HEK293T (cell line): ENCODE results near the gene SSNA1.

Experiments
- CTCF ChIA-PET: fragments of 350-600 bp; formaldehyde crosslinking; extraction: SDS; loops from one replicate; lab custom pipeline; 2021; ENCODE audit warnings: antibody characterized with exemption, inconsistent platforms; lab: Yijun Ruan, JAX
- POLR2A ChIA-PET: fragments of 350-600 bp; formaldehyde crosslinking; extraction: SDS; loops from one replicate; lab custom pipeline; 2020; ENCODE audit warnings: antibody characterized with exemption, inconsistent platforms; lab: Yijun Ruan, JAX
- DNase-seq: peaks from one replicate; pipeline ENCODE4 v3.0.0; 2012; ENCODE audit warnings: mixed read lengths; ENCODE audit errors: extremely low spot score
- ARNT ChIP-seq: fragments of 450-650 bp; IDR thresholded peaks from 2 replicates; pipeline ENCODE4 v1.6.1; 2017; ENCODE audit warnings: mild to moderate bottlenecking
- BHLHE40 ChIP-seq: fragments of 450-650 bp; IDR thresholded peaks from 2 replicates; pipeline ENCODE4 v1.6.1; 2016; ENCODE audit warnings: mild to moderate bottlenecking, moderate library complexity, borderline replicate concordance
- CTBP1 ChIP-seq: fragments of 450-650 bp; IDR thresholded peaks from 2 replicates; pipeline ENCODE4 v1.6.1; 2016; ENCODE audit warnings: borderline replicate concordance
- ELF4 ChIP-seq: fragments of 450-650 bp; IDR thresholded peaks from 2 replicates; pipeline ENCODE4 v1.6.1; 2017; ENCODE audit warnings: antibody characterized with exemption
- FOXA1 ChIP-seq: fragments of 450-650 bp; IDR thresholded peaks from 2 replicates; pipeline ENCODE4 v1.6.1; 2016; ENCODE audit warnings: mild to moderate bottlenecking
- FOXK2 ChIP-seq: fragments of 450-650 bp; IDR thresholded peaks from 2 replicates; pipeline ENCODE4 v1.6.1; 2016; ENCODE audit warnings: mild to moderate bottlenecking
- FOXM1 ChIP-seq: fragments of 450-650 bp; IDR thresholded peaks from 2 replicates; pipeline ENCODE4 v1.6.1; 2017; ENCODE audit warnings: mild to moderate bottlenecking, borderline replicate concordance
- HDGF ChIP-seq: fragments of 450-650 bp; IDR thresholded peaks from 2 replicates; pipeline ENCODE4 v1.6.1; 2017; ENCODE audit warnings: antibody characterized with exemption, borderline replicate concordance
- L3MBTL2 ChIP-seq: fragments of 450-650 bp; conservative IDR thresholded peaks from 2 replicates; pipeline ENCODE4 v1.6.1; 2016; ENCODE audit warnings: mild to moderate bottlenecking
- LEF1 ChIP-seq: fragments of 450-650 bp; IDR thresholded peaks from 2 replicates; pipeline ENCODE4 v1.6.1; 2017; ENCODE audit warnings: mild to moderate bottlenecking, borderline replicate concordance
- NFRKB ChIP-seq: fragments of 450-650 bp; IDR thresholded peaks from 2 replicates; pipeline ENCODE4 v1.6.1; 2016; ENCODE audit warnings: mild to moderate bottlenecking, moderate library complexity
- SP1 ChIP-seq: fragments of 450-650 bp; IDR thresholded peaks from 2 replicates; pipeline ENCODE4 v1.6.1; 2017
- SUZ12 ChIP-seq: fragments of 450-650 bp; IDR thresholded peaks from 2 replicates; pipeline ENCODE4 v1.6.1; 2016; ENCODE audit warnings: mild to moderate bottlenecking
- TARDBP ChIP-seq: fragments of 450-650 bp; IDR thresholded peaks from 2 replicates; pipeline ENCODE4 v1.6.1; 2016
- ZNF384 ChIP-seq: fragments of 450-650 bp; IDR thresholded peaks from 2 replicates; pipeline ENCODE4 v1.6.1; 2016
- TF ChIP-seq, protein P1 (sequence below): fragments of 450-650 bp; IDR thresholded peaks from 2 replicates; pipeline ENCODE4 v1.6.1; 2016

Gene SSNA1

DNA sequence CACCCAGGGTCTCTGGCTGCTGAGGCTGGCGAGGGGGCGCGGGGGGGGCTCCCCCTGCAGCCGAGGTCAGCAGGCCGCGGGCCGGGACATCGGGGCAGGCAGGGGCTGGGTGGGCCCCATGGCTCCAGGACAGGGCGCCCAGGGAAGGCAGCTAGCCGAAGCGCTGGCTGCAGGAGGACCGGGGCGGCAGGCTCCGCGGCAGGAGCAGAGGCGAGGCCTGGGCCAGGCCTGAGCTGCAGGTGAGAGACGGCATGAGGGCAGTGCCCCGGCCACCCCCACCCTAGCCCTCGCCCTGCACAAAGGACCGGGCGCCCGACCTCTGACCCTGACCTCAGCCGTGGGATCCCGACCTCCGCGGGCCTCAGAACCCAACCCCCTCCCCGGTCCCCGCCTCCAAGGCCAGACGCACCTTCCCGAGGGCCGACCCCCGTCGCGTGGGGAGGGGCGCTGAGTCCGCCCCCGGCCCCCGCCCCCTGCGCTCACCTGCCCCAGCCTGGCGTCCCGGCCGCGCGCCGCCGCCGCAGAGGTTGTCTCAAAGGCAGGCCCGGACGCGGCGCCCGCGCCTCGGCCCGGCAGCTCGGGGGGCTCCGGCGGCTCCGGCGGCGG is 33.1 kb downstream of the SSNA1 start:
- TF ChIP-seq TARDBP (no peak), SP1 (no peak)
- TF ChIP-seq, protein P1, sequence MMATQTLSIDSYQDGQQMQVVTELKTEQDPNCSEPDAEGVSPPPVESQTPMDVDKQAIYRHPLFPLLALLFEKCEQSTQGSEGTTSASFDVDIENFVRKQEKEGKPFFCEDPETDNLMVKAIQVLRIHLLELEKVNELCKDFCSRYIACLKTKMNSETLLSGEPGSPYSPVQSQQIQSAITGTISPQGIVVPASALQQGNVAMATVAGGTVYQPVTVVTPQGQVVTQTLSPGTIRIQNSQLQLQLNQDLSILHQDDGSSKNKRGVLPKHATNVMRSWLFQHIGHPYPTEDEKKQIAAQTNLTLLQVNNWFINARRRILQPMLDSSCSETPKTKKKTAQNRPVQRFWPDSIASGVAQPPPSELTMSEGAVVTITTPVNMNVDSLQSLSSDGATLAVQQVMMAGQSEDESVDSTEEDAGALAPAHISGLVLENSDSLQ = no peak
- CTCF ChIA-PET = no interaction called here
- POLR2A ChIA-PET = interaction anchor here (1.0 to 4.4 kb wide), 3 partner anchors 11 to 42 kb away, joined by 3 to 20 read pairs (median 6); partner anchors contain the start of gene TUBB4B
- no peak for DNase-seq

DNA sequence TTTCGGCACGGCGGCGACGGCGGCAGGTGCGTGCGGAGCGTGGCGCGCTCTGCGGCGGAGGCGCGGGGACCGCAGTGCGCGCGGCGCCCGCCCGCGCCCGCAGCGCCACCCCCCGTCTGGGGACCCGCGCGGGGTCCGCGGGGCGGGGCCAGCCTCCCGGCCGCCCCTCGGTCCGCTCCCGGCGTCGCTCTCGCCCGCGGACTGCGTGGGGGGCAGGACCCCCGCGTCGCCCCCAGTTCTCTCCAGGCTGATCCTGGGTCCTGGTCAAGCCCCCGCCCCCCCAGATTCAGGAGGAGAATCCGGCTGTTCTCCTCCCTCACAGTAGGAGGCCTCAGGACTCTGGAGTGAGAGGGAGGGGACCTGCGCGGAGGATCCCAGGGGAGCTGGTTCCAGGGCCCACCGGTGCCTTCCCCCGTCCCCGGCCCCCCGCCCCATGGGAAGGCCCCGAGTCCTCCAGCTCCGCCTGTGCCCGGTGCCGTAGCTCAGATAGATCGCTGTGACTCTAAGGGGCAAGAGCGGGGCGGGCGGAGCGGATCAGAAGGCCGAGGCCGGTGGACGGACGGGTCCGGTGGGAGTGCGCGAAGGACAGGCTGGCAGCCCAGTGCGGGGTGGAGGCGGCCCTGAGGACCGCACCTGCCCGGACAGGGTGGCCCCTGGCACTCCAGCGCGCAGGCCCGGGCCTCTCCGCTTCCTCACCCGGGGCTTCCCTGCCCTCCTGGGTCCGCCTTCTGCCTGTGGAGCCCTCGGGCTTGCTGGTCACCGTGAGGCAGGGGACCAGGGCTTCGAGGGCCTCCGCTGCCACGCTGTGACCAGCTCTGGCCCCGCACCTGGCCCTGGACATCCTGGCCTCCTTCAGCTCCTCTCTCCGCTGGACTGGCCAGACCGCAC is 34.0 kb downstream of the SSNA1 start, which contains the start of gene RNF208:
Gene RNF208 (minus strand): TSS at position 51 of the 888 bp plus-strand sequence. CDS start 1,028 bp downstream, outside the sequence.
- ChIA-PET POLR2A (interaction anchor here (1.0 to 4.4 kb wide), 18 partner anchors 10 to 442 kb away, joined by 3 to 20 read pairs (median 6); partner anchors contain the start of genes ANAPC2, MAN1B1, NDOR1 and SSNA1), CTCF (interaction anchor here (0.7 to 1.2 kb wide), 4 partner anchors 8 to 159 kb away, joined by 3 to 8 read pairs (median 6); no protein-coding TSS in a partner anchor)
- DNase-seq = no peak
- TF ChIP-seq HDGF (0 out of 2 replicates have a peak, but pooled peaks have one; percentile 63), FOXK2 (no peak), SUZ12 (no peak), ZNF384 (no peak), ELF4 (no peak)

DNA sequence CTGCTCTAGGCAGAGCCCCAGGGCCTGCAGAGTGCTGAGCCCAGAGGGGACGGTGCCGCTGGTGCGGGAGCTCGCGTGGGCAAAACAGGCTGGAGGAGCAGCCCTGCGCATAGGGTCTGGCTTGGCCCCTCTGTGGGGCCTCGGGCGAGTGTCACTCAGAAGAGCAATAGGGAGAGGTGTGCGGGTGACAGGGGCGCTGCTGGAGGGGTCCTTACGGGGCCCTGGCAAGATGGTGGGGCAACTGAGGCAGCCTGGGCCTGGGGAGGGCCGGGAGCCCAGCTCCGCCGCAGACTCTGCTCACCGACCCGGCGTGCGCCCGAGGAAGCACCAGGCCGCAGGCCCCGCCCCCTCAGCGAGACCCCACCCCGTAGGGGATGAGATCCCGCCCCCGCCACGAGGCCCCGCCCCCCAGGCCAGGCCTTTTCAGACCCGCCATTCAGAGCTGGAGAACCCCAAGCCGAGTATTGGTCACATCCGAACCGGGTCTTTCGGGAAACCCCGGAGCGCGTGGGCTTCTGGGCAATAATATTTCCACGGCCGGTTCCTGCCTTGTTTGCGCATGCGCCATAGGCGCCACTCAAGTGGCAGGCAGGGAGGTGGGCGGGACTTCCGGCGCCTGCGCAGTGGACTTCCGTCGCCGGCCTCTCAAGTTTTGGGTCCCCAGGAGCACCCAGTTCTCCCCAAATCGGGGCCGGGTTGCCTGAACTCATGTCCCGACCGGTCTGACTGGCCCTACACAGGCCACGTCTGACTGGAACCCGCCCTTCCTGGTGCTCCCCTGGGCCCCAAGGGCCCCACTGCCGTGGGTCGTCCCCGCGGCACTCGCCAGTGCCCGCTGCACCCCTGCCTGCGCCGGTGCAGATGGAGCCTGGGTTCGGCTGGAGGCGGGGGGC is 34.8 kb downstream of the SSNA1 start:
- DNase-seq = peak; percentile 95
- TF ChIP-seq FOXK2 = no peak
- TF ChIP-seq, protein P1 = peak; percentile 89
- ChIA-PET POLR2A (interaction anchor here (0.8 to 4.4 kb wide), 20 partner anchors 10 to 443 kb away, joined by 3 to 20 read pairs (median 6); partner anchors contain the start of genes ANAPC2, MAN1B1, NDOR1 and NELFB), CTCF (interaction anchor here (0.7 to 1.2 kb wide), 5 partner anchors 9 to 295 kb away, joined by 3 to 8 read pairs (median 6); no protein-coding TSS in a partner anchor)

DNA sequence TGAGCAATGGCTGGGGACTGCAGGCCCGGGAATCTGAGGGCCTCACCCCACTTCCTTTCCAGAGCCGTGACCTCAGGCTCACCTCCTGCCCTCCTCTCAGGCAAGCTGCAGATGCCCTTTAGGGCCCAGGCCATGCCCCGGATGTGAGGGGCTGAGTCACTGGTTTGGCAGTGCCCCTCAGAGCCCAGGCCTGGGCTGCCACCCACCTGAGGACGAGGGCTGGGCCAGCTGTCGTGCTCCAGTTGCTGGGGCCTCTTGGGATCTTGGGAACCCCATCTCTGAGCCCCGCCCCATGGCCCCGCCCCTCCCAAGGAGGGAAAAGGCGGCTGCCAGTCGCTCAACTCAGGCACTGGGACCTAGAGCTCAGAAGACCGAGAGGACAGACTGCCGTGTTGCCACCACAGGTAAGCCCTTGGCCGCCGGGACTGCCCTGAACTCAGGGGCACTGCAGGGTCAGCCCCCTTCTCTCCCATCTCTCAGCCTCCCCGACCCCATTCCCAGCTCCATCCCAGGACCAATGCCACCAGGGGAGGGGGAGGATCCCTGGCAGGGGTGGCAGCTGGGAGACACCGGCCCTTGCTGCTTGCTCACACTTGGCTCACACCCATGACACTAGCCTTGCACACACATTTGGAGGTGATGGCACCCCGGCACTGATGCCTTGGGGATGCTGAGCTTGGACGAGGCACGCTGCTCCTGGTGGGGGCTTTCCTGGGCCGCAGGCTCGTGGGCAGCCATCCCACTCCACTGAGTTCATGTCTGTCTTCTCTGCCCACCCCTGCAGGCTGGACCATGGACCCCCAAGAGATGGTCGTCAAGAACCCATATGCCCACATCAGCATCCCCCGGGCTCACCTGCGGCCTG is 36.6 kb downstream of the SSNA1 start, which contains the start of gene CYSRT1:
Gene CYSRT1 (plus strand): TSS at position 345 of the 865 bp plus-strand sequence. CDS start 448 bp downstream, at position 793.
- POLR2A ChIA-PET = interaction anchor here (0.7 to 1.5 kb wide), 8 partner anchors 11 to 138 kb away, joined by 3 to 6 read pairs (median 3); partner anchors contain the start of genes MAN1B1, NELFB, SSNA1 and TPRN

GRCh38 chr9:137225699-137226331 is 37.3 kb downstream of the SSNA1 start:
- POLR2A ChIA-PET = interaction anchor here (0.7 to 1.8 kb wide), 10 partner anchors 11 to 139 kb away, joined by 3 to 6 read pairs (median 3); partner anchors contain the start of genes ANAPC2, MAN1B1, SSNA1 and TPRN
- TF ChIP-seq TARDBP (no peak), FOXA1 (no peak), LEF1 (no peak), ARNT (no peak), BHLHE40 (no peak), SUZ12 (no peak)
- TF ChIP-seq, protein P1 = no peak
- DNase-seq = no peak
- CTCF ChIA-PET = interaction anchor here (1.0 kb wide), 1 partner anchor 49 kb away, joined by 3 read pairs; no protein-coding TSS in a partner anchor

More for the DNA sequence above, 36.6 kb downstream of the SSNA1 start, which contains the start of gene CYSRT1:
- TF ChIP-seq TARDBP (no peak), FOXK2 (no peak), SUZ12 (no peak), ELF4 (no peak), NFRKB (no peak), ARNT (no peak), BHLHE40 (no peak), FOXM1 (no peak), LEF1 (no peak), ZNF384 (no peak), HDGF (no peak), L3MBTL2 (no peak), FOXA1 (no peak), CTBP1 (no peak), SP1 (no peak)
- TF ChIP-seq, protein P1 = no peak
- CTCF ChIA-PET = interaction anchor here (1.0 kb wide), 1 partner anchor 12 kb away, joined by 3 read pairs; no protein-coding TSS in a partner anchor
- DNase-seq = no peak
